ENCODE results near the gene SMIM22. TPM values are rescaled to one million over a fixed set of nuclear protein-coding genes. Genes with fewer than 3 reads are reported as not detected.

The SMIM22 gene
- total RNA-seq, 1 donor from 2014 or later = not detected

GRCh38 chr16:4825196-4825595, 30.0 kb downstream of the SMIM22 start:
- no peaks in the 10 kb centered on the region for H3K4me1 ChIP-seq
- TF ChIP-seq, protein P1, sequence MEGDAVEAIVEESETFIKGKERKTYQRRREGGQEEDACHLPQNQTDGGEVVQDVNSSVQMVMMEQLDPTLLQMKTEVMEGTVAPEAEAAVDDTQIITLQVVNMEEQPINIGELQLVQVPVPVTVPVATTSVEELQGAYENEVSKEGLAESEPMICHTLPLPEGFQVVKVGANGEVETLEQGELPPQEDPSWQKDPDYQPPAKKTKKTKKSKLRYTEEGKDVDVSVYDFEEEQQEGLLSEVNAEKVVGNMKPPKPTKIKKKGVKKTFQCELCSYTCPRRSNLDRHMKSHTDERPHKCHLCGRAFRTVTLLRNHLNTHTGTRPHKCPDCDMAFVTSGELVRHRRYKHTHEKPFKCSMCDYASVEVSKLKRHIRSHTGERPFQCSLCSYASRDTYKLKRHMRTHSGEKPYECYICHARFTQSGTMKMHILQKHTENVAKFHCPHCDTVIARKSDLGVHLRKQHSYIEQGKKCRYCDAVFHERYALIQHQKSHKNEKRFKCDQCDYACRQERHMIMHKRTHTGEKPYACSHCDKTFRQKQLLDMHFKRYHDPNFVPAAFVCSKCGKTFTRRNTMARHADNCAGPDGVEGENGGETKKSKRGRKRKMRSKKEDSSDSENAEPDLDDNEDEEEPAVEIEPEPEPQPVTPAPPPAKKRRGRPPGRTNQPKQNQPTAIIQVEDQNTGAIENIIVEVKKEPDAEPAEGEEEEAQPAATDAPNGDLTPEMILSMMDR (IDR thresholded peaks at IDR 0.05) = no peak
- no peak for TF ChIP-seq POLR2A (IDR thresholded peaks at IDR 0.05)
- DNase-seq (ENCODE audit: extremely low spot score in 2 of 2) = no peak
- H3K27ac ChIP-seq = no peak overlapping the region
- no peak overlapping the region for H3K4me3 ChIP-seq
- H3K9me3 ChIP-seq = no peaks in the 10 kb centered on the region
- intact Hi-C loops (cut with DNase I) = no loop called here
- H3K36me3 ChIP-seq = peaks cover 0 to 69% of the 10 kb centered on the region in 2 donors
- no peaks in the 10 kb centered on the region for H3K27me3 ChIP-seq

- H3K4me1 ChIP-seq = no peaks in the 10 kb centered on the region
- TF ChIP-seq POLR2A (IDR thresholded peaks at IDR 0.05) (no peak), POLR2AphosphoS5 (IDR thresholded peaks at IDR 0.05; ENCODE audit: insufficient read depth in 1 of 2, low read depth in 1 of 2) (no peak)
- TF ChIP-seq, protein P1 (IDR thresholded peaks at IDR 0.05) = no peak
- H3K4me3 ChIP-seq = no peak overlapping the region
- peaks cover 0 to 69% of the 10 kb centered on the region in 2 donors for H3K36me3 ChIP-seq
- no peak overlapping the region for H3K27ac ChIP-seq
- DNase-seq (ENCODE audit: extremely low spot score in 2 of 2) = no peak
- no peaks in the 10 kb centered on the region for H3K27me3 ChIP-seq
- H3K9me3 ChIP-seq = no peaks in the 10 kb centered on the region
- intact Hi-C loops (cut with DNase I) = no loop called here
These were observed 31.4 kb downstream of the SMIM22 start for GRCh38 chr16:4826526-4826925.

- TF ChIP-seq POLR2AphosphoS5 (IDR thresholded peaks at IDR 0.05; ENCODE audit: insufficient read depth in 1 of 2, low read depth in 1 of 2) (no peak), POLR2A (IDR thresholded peaks at IDR 0.05) (no peak)
- TF ChIP-seq, protein P1 (IDR thresholded peaks at IDR 0.05) = no peak
- intact Hi-C loops (cut with DNase I) = no loop called here
These were observed 31.8 kb downstream of the SMIM22 start for GRCh38 chr16:4826980-4827379.

DNA sequence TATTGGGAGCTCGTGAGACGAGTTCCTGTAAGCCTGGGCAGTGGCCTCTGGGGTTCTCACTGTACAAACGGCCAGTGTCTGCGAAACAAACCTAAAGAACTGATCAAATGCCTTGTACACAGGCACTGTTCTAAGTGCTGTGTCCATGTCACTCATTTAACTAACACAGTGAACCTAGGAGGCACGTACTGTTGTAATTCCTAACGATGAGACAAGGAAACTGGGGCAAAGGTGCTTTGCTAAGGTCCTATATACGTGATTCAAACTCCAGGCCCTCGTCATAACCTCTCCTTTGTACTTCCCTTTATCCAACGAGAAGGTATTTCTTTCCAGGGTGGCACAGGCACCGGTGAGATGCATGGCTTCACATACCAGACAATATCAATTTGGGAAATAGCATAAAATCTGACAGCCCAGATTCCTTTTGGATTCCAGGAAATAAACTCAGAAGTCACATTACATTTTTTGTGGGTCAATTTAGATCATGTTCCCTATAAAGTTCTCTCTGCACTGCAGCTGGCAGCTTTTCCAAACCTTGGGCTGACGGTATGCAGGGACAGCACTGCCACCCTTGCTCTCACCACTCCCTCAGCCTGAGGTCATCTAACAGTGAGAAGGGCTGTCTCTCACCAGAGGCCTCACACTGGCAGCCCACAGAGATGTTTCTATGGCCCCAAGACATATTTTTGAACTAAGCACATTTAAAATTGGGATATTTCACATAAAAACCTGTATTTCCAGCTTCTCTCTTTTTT, 33.6 kb downstream of the SMIM22 start:
- Histone ChIP-seq H3K27me3 (no peaks in the 10 kb centered on the region), H3K4me1 (no peaks in the 10 kb centered on the region), H3K9me3 (no peaks in the 10 kb centered on the region), H3K36me3 (peaks cover 0 to 57% of the 10 kb centered on the region in 2 donors), H3K4me3 (no peak overlapping the region), H3K27ac (no peak overlapping the region)
- no peak for DNase-seq (ENCODE audit: extremely low spot score in 2 of 2)
- no peak for TF ChIP-seq POLR2AphosphoS5 (IDR thresholded peaks at IDR 0.05; ENCODE audit: insufficient read depth in 1 of 2, low read depth in 1 of 2)
- TF ChIP-seq, protein P1 (IDR thresholded peaks at IDR 0.05) = no peak
- no peak for TF ChIP-seq POLR2A (IDR thresholded peaks at IDR 0.05)
- intact Hi-C loops (cut with DNase I) = no loop called here

More at GRCh38 chr16:4826980-4827379, 31.8 kb downstream of the SMIM22 start:
- Histone ChIP-seq H3K4me3 (no peak overlapping the region), H3K36me3 (peaks cover 0 to 69% of the 10 kb centered on the region in 2 donors), H3K4me1 (no peaks in the 10 kb centered on the region), H3K9me3 (no peaks in the 10 kb centered on the region), H3K27me3 (no peaks in the 10 kb centered on the region), H3K27ac (no peak overlapping the region)
- no peak for DNase-seq (ENCODE audit: extremely low spot score in 2 of 2)

DNA sequence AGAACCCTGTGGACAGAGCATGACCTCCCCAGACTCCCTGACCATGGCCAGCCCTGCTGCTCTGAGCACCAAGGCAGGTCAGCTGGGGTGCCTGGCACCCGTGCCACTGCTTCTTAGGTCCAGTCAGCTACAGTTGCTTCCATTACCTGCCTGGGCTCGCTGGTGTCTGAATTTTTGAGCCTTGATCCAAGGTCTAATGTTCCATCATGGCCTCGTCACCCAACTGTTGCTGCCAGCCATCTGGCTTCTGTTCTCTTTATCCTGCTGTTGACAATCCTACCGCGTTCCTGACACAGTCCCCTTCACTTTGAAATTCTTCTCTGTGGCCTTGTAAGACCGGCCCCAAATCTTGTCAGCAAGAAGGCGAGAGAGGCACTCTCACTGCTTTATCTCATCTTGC, 35.2 kb downstream of the SMIM22 start:
- no peak for TF ChIP-seq POLR2AphosphoS5 (IDR thresholded peaks at IDR 0.05; ENCODE audit: insufficient read depth in 1 of 2, low read depth in 1 of 2)
- no peak for TF ChIP-seq POLR2A (IDR thresholded peaks at IDR 0.05)
- TF ChIP-seq, protein P1 (IDR thresholded peaks at IDR 0.05) = no peak
- H3K36me3 ChIP-seq = peaks cover 0 to 55% of the 10 kb centered on the region in 2 donors
- no peak overlapping the region for H3K4me3 ChIP-seq
- intact Hi-C loops (cut with DNase I) = no loop called here
- DNase-seq (ENCODE audit: extremely low spot score in 2 of 2) = no peak
- no peaks in the 10 kb centered on the region for H3K9me3 ChIP-seq
- no peaks in the 10 kb centered on the region for H3K4me1 ChIP-seq
- no peaks in the 10 kb centered on the region for H3K27me3 ChIP-seq
- no peak overlapping the region for H3K27ac ChIP-seq

Data from vagina (tissue), 2 donors.